Measurements from ENCODE around the gene TXNDC8. TPM values are rescaled to one million over a fixed set of nuclear protein-coding genes. Genes with fewer than 3 reads are reported as not detected.

The TXNDC8 gene
- total RNA-seq (2021; fragmentation: NEBNext Ultra II Directional; extraction: Animal tissue kit (Norgen Biotek cat#: 25700)), result not detected
- long read RNA-seq, result 0 reads

DNA sequence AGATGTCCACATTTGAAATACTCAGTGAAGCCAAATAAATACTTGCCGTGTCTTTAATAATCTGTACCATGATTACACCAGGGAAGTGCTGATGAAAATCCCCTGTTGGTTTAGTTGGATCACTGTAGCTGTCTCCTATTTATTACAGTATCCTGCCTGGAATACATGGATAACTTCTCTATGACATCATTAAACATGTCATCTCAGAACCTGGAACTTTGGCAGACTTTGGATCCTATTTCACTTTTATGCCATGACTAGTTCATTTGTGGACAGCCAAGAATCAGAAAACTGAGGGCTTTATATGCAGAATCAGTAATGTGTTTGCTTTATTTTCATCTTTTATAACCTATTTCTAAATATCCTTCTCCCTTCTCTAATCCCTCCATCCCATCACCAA, at the start of gene TXNDC8:
TXNDC8 (minus strand) TSS at position 137 of the 400 bp plus-strand sequence.
- peaks cover 10% of the 10 kb centered on the region for H3K4me1 Mint-ChIP-seq (ENCODE audit: low read depth)
- peak; percentile 2 for DNase-seq
- H3K9me3 Mint-ChIP-seq, result no peaks in the 10 kb centered on the region
- TF ChIP-seq CTCF (IDR thresholded peaks at IDR 0.05), result no peak
- H3K36me3 Mint-ChIP-seq (ENCODE audit: low read depth), result no peaks in the 10 kb centered on the region
- H3K27ac Mint-ChIP-seq, result no peak within 1 kb of the TSS
- H3K4me3 Mint-ChIP-seq, result no peak within 1 kb of the TSS
- peaks cover 7% of the 10 kb centered on the region for H3K27me3 Mint-ChIP-seq (ENCODE audit: insufficient read depth)

GRCh38 chr9:110383491-110383890, 45.8 kb upstream of the TXNDC8 start:
- Mint-ChIP-seq H3K36me3 (ENCODE audit: low read depth) (peaks cover 5% of the 10 kb centered on the region; the same call in 1 of the 2 replicates), H3K4me3 (no peak overlapping the region), H3K27ac (no peak overlapping the region), H3K4me1 (ENCODE audit: low read depth) (no peaks in the 10 kb centered on the region), H3K9me3 (no peaks in the 10 kb centered on the region), H3K27me3 (ENCODE audit: insufficient read depth) (peaks cover 11% of the 10 kb centered on the region)
- no peak for TF ChIP-seq CTCF (IDR thresholded peaks at IDR 0.05)
- DNase-seq, result no peak

GRCh38 chr9:110382731-110383130, 45.1 kb upstream of the TXNDC8 start:
- no peak for TF ChIP-seq CTCF (IDR thresholded peaks at IDR 0.05)
- H3K4me3 Mint-ChIP-seq, result no peak overlapping the region
- DNase-seq, result no peak
- H3K27ac Mint-ChIP-seq, result no peak overlapping the region
- peaks cover 5% of the 10 kb centered on the region; the same call in 1 of the 2 replicates for H3K36me3 Mint-ChIP-seq (ENCODE audit: low read depth)
- H3K4me1 Mint-ChIP-seq (ENCODE audit: low read depth), result no peaks in the 10 kb centered on the region
- H3K9me3 Mint-ChIP-seq, result no peaks in the 10 kb centered on the region
- peaks cover 16% of the 10 kb centered on the region for H3K27me3 Mint-ChIP-seq (ENCODE audit: insufficient read depth)

DNA sequence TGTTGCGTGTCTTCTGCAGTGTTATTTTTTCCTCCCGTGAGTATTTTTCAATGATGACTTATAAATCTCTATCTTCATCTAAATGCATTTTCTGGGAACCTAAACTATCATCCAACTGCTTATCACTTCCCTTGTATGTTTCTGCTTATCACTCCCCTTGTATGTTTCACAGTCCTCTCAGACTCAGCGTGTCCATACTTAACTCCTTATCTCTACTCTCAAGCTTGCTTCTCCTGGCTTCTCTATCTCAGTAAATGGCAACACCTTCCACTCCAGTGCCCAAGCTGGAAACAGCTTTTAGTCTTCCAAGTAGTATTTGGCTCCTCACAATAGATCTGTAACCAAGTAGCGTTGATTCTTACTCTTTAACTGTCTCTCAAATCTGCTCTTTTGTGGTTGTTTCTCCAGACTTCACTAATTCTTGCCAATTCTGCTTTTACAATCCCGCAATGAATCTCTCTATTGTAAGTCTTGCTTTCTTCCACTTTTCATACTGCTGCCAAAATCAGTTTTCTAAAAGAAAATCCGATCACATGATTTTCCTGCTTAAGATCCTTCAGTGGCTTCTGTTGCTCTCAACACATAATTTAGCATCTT, 33.8 kb upstream of the TXNDC8 start:
- H3K27me3 Mint-ChIP-seq (ENCODE audit: insufficient read depth), result peaks cover 2% of the 10 kb centered on the region; the same call in 1 of the 2 replicates
- no peak overlapping the region for H3K27ac Mint-ChIP-seq
- no peaks in the 10 kb centered on the region for H3K4me1 Mint-ChIP-seq (ENCODE audit: low read depth)
- no peak for DNase-seq
- no peaks in the 10 kb centered on the region for H3K9me3 Mint-ChIP-seq
- no peaks in the 10 kb centered on the region for H3K36me3 Mint-ChIP-seq (ENCODE audit: low read depth)
- no peak overlapping the region for H3K4me3 Mint-ChIP-seq
- TF ChIP-seq CTCF (IDR thresholded peaks at IDR 0.05), result no peak

DNA sequence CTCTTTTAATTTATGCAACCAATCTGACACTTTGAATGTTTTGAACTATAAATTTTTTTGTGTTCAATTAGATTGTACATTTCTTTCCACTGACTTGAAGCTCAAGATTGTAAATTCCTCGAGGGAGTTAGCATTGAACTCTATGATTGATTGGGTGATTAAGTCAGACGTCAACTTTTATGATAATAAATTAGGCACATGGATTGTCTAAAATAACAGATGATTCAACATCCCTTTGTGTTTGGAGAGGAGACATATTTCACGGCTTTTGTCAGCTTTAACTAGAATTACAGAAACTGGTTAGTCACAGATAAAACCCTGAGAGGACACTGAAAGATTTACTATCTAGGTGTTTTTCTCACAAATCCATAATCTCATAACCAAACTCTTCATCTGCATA, 32.7 kb upstream of the TXNDC8 start:
- Mint-ChIP-seq H3K27me3 (ENCODE audit: insufficient read depth) (peaks cover 2% of the 10 kb centered on the region; the same call in 1 of the 2 replicates), H3K27ac (no peak overlapping the region), H3K36me3 (ENCODE audit: low read depth) (no peaks in the 10 kb centered on the region), H3K4me3 (no peak overlapping the region), H3K4me1 (ENCODE audit: low read depth) (no peaks in the 10 kb centered on the region), H3K9me3 (no peaks in the 10 kb centered on the region)
- peak; percentile 71 for DNase-seq
- TF ChIP-seq CTCF (IDR thresholded peaks at IDR 0.05), result no peak

All from HFFc6 (cell line).